ENCODE data around the gene GNB1.

Gene GNB1

DNA sequence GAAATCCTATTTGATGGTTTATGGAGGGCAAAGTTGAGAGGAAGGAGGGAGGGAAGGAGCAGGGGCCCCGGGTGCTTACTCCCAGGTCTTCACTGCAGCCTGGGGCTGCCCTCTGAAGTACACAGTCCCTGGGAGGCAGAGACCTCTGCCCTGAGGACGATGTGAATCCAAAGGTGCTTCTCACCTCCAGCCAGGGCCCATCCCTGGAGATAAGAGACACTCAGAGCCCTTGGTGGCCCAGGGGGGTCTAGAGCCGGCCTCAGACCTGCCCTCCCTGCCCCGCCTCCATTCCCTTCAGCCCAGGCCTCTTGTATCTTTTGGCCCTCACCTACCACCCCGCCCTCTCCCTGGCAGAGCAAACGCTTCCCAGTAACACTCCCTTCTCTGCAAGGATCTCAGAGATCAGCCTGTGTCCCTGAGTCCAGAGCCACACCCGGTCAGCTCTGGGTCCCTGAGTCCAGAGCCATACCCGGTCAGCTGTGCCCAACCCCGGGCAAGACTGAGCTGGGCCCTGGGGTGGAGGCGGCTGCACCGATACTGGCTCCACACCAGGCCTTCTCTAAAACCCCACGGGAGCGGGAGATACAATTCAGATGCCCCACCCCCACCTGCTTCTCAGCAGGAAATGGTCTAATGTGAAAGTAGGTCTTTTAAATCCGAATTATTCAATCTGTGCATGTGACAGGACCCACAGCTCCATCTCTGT is 3.6 kb upstream of the GNB1 start:
- Histone ChIP-seq H2BK120ac (ENCODE audit: low read depth, low read length) (no peak overlapping the region), H4K91ac (ENCODE audit: low read depth, low read length, poor library complexity) (no peak overlapping the region), H4K8ac (ENCODE audit: low read depth, low read length) (no peak overlapping the region), H3K9ac (ENCODE audit: low read depth, low read length, poor library complexity) (peak overlapping the region; percentile 38), H2AFZ (ENCODE audit: low read length) (no peak overlapping the region), H3K27me3 (ENCODE audit: control insufficient read depth in 3 of 3, insufficient read depth in 3 of 3, low read depth in 1 of 3, low read length in 3 of 3) (no peaks in the 10 kb centered on the region), H2BK15ac (ENCODE audit: low read length) (peak overlapping the region; percentile 92), H3K18ac (ENCODE audit: low read length) (peak overlapping the region; percentile 64), H3K4me1 (ENCODE audit: control insufficient read depth in 2 of 2, insufficient read depth in 1 of 2, low read depth in 1 of 2, low read length in 2 of 2) (peaks cover 14 to 24% of the 10 kb centered on the region in 2 donors), H3K14ac (ENCODE audit: low read length) (peak overlapping the region; percentile 78), H3K4me2 (ENCODE audit: insufficient read depth, low read length, poor library complexity, severe bottlenecking) (no peak overlapping the region), H3K27ac (replicated peaks; ENCODE audit: low read length) (no peak overlapping the region), H3K4ac (ENCODE audit: low read length) (no peak overlapping the region), H3K36me3 (replicated peaks in 1 of 2; ENCODE audit: control insufficient read depth in 2 of 2, insufficient read depth in 2 of 2, low read length in 2 of 2) (no peaks in the 10 kb centered on the region), H3K9me3 (replicated peaks in 1 of 2; ENCODE audit: control insufficient read depth in 2 of 2, insufficient read depth in 1 of 2, low read depth in 1 of 2, low read length in 2 of 2) (peaks cover 0 to 7% of the 10 kb centered on the region in 2 donors), H2BK12ac (ENCODE audit: low read length) (peak overlapping the region; percentile 81), H2AK5ac (ENCODE audit: low read depth, low read length) (peak overlapping the region; percentile 79), H2BK5ac (ENCODE audit: low read length) (peak overlapping the region; percentile 21), H3K23ac (ENCODE audit: low read depth, low read length, poor library complexity) (peak overlapping the region; percentile 61), H3K79me1 (ENCODE audit: low read depth, low read length) (peaks cover 5% of the 10 kb centered on the region), H3K4me3 (ENCODE audit: low read length in 2 of 2) (no peak overlapping the region)
- DNase-seq (ENCODE audit: low spot score): no peak
- WGBS, 2 donors (ENCODE audit: extremely low coverage in 2 of 2, insufficient read length in 2 of 2, insufficient replicate concordance in 1 of 2): no CpG with 5 or more reads among the region's 14 CpGs

DNA sequence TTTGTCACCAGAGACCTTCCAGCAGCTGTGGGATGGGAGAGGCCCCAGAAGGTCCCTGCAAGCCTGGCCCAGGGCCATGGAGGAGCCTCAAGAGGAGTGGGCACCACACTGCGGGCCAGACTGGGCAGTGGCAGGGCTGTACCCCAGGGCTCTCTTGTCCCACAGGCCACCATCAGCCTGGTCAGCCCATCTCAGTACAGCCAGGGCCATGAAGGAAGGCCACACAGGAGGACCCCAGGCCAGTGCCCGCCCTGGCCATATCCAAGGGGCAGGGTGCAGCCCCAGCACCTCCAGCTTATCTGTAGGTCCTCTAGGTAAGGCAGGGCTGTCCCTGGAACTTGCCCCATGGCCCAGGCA is 3.1 kb upstream of the GNB1 start:
- H3K4me1 ChIP-seq (ENCODE audit: control insufficient read depth in 2 of 2, insufficient read depth in 1 of 2, low read depth in 1 of 2, low read length in 2 of 2): peaks cover 14 to 24% of the 10 kb centered on the region in 2 donors
- no peak overlapping the region for H3K4me3 ChIP-seq (ENCODE audit: low read length in 2 of 2)
- H2BK12ac ChIP-seq (ENCODE audit: low read length): peak overlapping the region; percentile 63
- no peak overlapping the region for H2BK5ac ChIP-seq (ENCODE audit: low read length)
- no peaks in the 10 kb centered on the region for H3K36me3 ChIP-seq (replicated peaks in 1 of 2; ENCODE audit: control insufficient read depth in 2 of 2, insufficient read depth in 2 of 2, low read length in 2 of 2)
- H3K18ac ChIP-seq (ENCODE audit: low read length): peak overlapping the region; percentile 64
- H3K9me3 ChIP-seq (replicated peaks in 1 of 2; ENCODE audit: control insufficient read depth in 2 of 2, insufficient read depth in 1 of 2, low read depth in 1 of 2, low read length in 2 of 2): peaks cover 0 to 7% of the 10 kb centered on the region in 2 donors
- peak overlapping the region; percentile 73 for H3K23ac ChIP-seq (ENCODE audit: low read depth, low read length, poor library complexity)
- H2BK15ac ChIP-seq (ENCODE audit: low read length): peak overlapping the region; percentile 92
- H3K27me3 ChIP-seq (ENCODE audit: control insufficient read depth in 3 of 3, insufficient read depth in 3 of 3, low read depth in 1 of 3, low read length in 3 of 3): no peaks in the 10 kb centered on the region
- H3K79me1 ChIP-seq (ENCODE audit: low read depth, low read length): peaks cover 5% of the 10 kb centered on the region
- no peak overlapping the region for H3K9ac ChIP-seq (ENCODE audit: low read depth, low read length, poor library complexity)
- no peak overlapping the region for H4K91ac ChIP-seq (ENCODE audit: low read depth, low read length, poor library complexity)
- H3K27ac ChIP-seq (replicated peaks; ENCODE audit: low read length): no peak overlapping the region
- no peak overlapping the region for H2AFZ ChIP-seq (ENCODE audit: low read length)
- no CpG with 5 or more reads among the region's 2 CpGs for WGBS, 2 donors (ENCODE audit: extremely low coverage in 2 of 2, insufficient read length in 2 of 2, insufficient replicate concordance in 1 of 2)
- H2BK120ac ChIP-seq (ENCODE audit: low read depth, low read length): no peak overlapping the region
- H4K8ac ChIP-seq (ENCODE audit: low read depth, low read length): no peak overlapping the region
- H3K4ac ChIP-seq (ENCODE audit: low read length): peak overlapping the region; percentile 53
- peak overlapping the region; percentile 84 for H2AK5ac ChIP-seq (ENCODE audit: low read depth, low read length)
- peak overlapping the region; percentile 56 for H3K14ac ChIP-seq (ENCODE audit: low read length)
- H3K4me2 ChIP-seq (ENCODE audit: insufficient read depth, low read length, poor library complexity, severe bottlenecking): no peak overlapping the region
- no peak for DNase-seq (ENCODE audit: low spot score)

GRCh38 chr1:1893291-1893985 is 2.6 kb upstream of the GNB1 start:
- peak overlapping the region; percentile 70 for H3K18ac ChIP-seq (ENCODE audit: low read length)
- peaks cover 5% of the 10 kb centered on the region for H3K79me1 ChIP-seq (ENCODE audit: low read depth, low read length)
- no peak overlapping the region for H4K8ac ChIP-seq (ENCODE audit: low read depth, low read length)
- no peak for DNase-seq (ENCODE audit: low spot score)
- H3K14ac ChIP-seq (ENCODE audit: low read length): peak overlapping the region; percentile 82
- H3K27me3 ChIP-seq (ENCODE audit: control insufficient read depth in 3 of 3, insufficient read depth in 3 of 3, low read depth in 1 of 3, low read length in 3 of 3): no peaks in the 10 kb centered on the region
- peaks cover 14 to 26% of the 10 kb centered on the region in 2 donors for H3K4me1 ChIP-seq (ENCODE audit: control insufficient read depth in 2 of 2, insufficient read depth in 1 of 2, low read depth in 1 of 2, low read length in 2 of 2)
- no peak overlapping the region for H3K27ac ChIP-seq (replicated peaks; ENCODE audit: low read length)
- peak overlapping the region; percentile 92 for H2BK15ac ChIP-seq (ENCODE audit: low read length)
- peak overlapping the region; percentile 53 for H3K4ac ChIP-seq (ENCODE audit: low read length)
- H3K23ac ChIP-seq (ENCODE audit: low read depth, low read length, poor library complexity): peak overlapping the region; percentile 97
- peak overlapping the region; percentile 44 for H3K9ac ChIP-seq (ENCODE audit: low read depth, low read length, poor library complexity)
- H3K4me2 ChIP-seq (ENCODE audit: insufficient read depth, low read length, poor library complexity, severe bottlenecking): no peak overlapping the region
- H2BK5ac ChIP-seq (ENCODE audit: low read length): peak overlapping the region; percentile 71
- H3K36me3 ChIP-seq (replicated peaks in 1 of 2; ENCODE audit: control insufficient read depth in 2 of 2, insufficient read depth in 2 of 2, low read length in 2 of 2): peaks cover 0 to 4% of the 10 kb centered on the region in 2 donors
- peak overlapping the region; percentile 63 for H2BK12ac ChIP-seq (ENCODE audit: low read length)
- H2BK120ac ChIP-seq (ENCODE audit: low read depth, low read length): no peak overlapping the region
- peak overlapping the region; percentile 95 for H2AK5ac ChIP-seq (ENCODE audit: low read depth, low read length)
- H4K91ac ChIP-seq (ENCODE audit: low read depth, low read length, poor library complexity): no peak overlapping the region
- H2AFZ ChIP-seq (ENCODE audit: low read length): no peak overlapping the region
- no CpG with 5 or more reads among the region's 19 CpGs for WGBS, 2 donors (ENCODE audit: extremely low coverage in 2 of 2, insufficient read length in 2 of 2, insufficient replicate concordance in 1 of 2)
- no peak overlapping the region for H3K4me3 ChIP-seq (ENCODE audit: low read length in 2 of 2)
- H3K9me3 ChIP-seq (replicated peaks in 1 of 2; ENCODE audit: control insufficient read depth in 2 of 2, insufficient read depth in 1 of 2, low read depth in 1 of 2, low read length in 2 of 2): peaks cover under 1 to 5% of the 10 kb centered on the region in 2 donors

GRCh38 chr1:1892763-1893120 is 1.9 kb upstream of the GNB1 start:
- Histone ChIP-seq H4K91ac (ENCODE audit: low read depth, low read length, poor library complexity) (no peak overlapping the region), H2BK120ac (ENCODE audit: low read depth, low read length) (no peak overlapping the region), H3K4me2 (ENCODE audit: insufficient read depth, low read length, poor library complexity, severe bottlenecking) (no peak overlapping the region), H3K14ac (ENCODE audit: low read length) (no peak overlapping the region), H3K79me1 (ENCODE audit: low read depth, low read length) (peaks cover 5% of the 10 kb centered on the region), H2BK15ac (ENCODE audit: low read length) (no peak overlapping the region), H3K4me1 (ENCODE audit: control insufficient read depth in 2 of 2, insufficient read depth in 1 of 2, low read depth in 1 of 2, low read length in 2 of 2) (peaks cover 14 to 28% of the 10 kb centered on the region in 2 donors), H3K36me3 (replicated peaks in 1 of 2; ENCODE audit: control insufficient read depth in 2 of 2, insufficient read depth in 2 of 2, low read length in 2 of 2) (peaks cover 0 to 10% of the 10 kb centered on the region in 2 donors), H4K8ac (ENCODE audit: low read depth, low read length) (no peak overlapping the region), H3K9me3 (replicated peaks in 1 of 2; ENCODE audit: control insufficient read depth in 2 of 2, insufficient read depth in 1 of 2, low read depth in 1 of 2, low read length in 2 of 2) (peaks cover 0 to 8% of the 10 kb centered on the region in 2 donors), H3K27ac (replicated peaks; ENCODE audit: low read length) (no peak overlapping the region), H3K18ac (ENCODE audit: low read length) (no peak overlapping the region), H3K4ac (ENCODE audit: low read length) (no peak overlapping the region), H2AK5ac (ENCODE audit: low read depth, low read length) (no peak overlapping the region), H2AFZ (ENCODE audit: low read length) (no peak overlapping the region), H3K9ac (ENCODE audit: low read depth, low read length, poor library complexity) (no peak overlapping the region), H3K4me3 (ENCODE audit: low read length in 2 of 2) (no peak overlapping the region), H2BK5ac (ENCODE audit: low read length) (no peak overlapping the region), H3K27me3 (ENCODE audit: control insufficient read depth in 3 of 3, insufficient read depth in 3 of 3, low read depth in 1 of 3, low read length in 3 of 3) (no peaks in the 10 kb centered on the region), H2BK12ac (ENCODE audit: low read length) (no peak overlapping the region), H3K23ac (ENCODE audit: low read depth, low read length, poor library complexity) (no peak overlapping the region)
- no peak for DNase-seq (ENCODE audit: low spot score)
- WGBS, 2 donors (ENCODE audit: extremely low coverage in 2 of 2, insufficient read length in 2 of 2, insufficient replicate concordance in 1 of 2): no CpG with 5 or more reads among the region's 7 CpGs
